Activated CD8-positive, alpha-beta T cell treated with anti-CD3 and anti-CD28 coated beads, Interleukin-2, amount 10 ng/mL, durations not matched to agents 7 days and 5 days (primary cell): ENCODE measurements around the gene STX8. TPM values are rescaled to one million over a fixed set of nuclear protein-coding genes. Genes with fewer than 3 reads are reported as not detected.

Experiments used
- ATAC-seq: fragments of 150-1000 bp; cut with Tn5 transposase; one replicate; pipeline ENCODE4 v1.10.0; 2021; ENCODE audit warnings: moderate library complexity
- CTCF ChIA-PET: fragments of 350-600 bp; sonication (Branson Sonifier 250); formaldehyde crosslinking; loops from one replicate; lab custom pipeline; 2021; ENCODE audit warnings: antibody characterized with exemption; lab: Charles Lee
- POLR2A ChIA-PET: fragments of 350-600 bp; sonication (Branson Sonifier 250); formaldehyde crosslinking; loops from one replicate; lab custom pipeline; 2021; ENCODE audit warnings: antibody characterized with exemption; lab: Charles Lee
- DNase-seq: peaks from one replicate; pipeline ENCODE4 v3.0.0-alpha.2; 2020
- H3K27ac Mint-ChIP-seq: one replicate; pipeline ENCODE4 v1.8.0; 2021; ENCODE audit warnings: mild to moderate bottlenecking, mixed read lengths
- H3K27me3 Mint-ChIP-seq: one replicate; pipeline ENCODE4 v1.8.0; 2021; ENCODE audit warnings: low read depth, mixed read lengths
- H3K36me3 Mint-ChIP-seq: one replicate; pipeline ENCODE4 v1.8.0; 2021; ENCODE audit warnings: low read depth, mixed read lengths
- H3K4me1 Mint-ChIP-seq: one replicate; pipeline ENCODE4 v1.8.0; 2021; ENCODE audit warnings: low read depth, mixed read lengths
- H3K4me3 Mint-ChIP-seq: one replicate; pipeline ENCODE4 v1.8.0; 2021; ENCODE audit warnings: mild to moderate bottlenecking, mixed read lengths
- H3K9me3 Mint-ChIP-seq: one replicate; pipeline ENCODE4 v1.8.0; 2022; ENCODE audit warnings: mixed read lengths; ENCODE audit not compliant: insufficient read depth
- total RNA-seq, 2 experiments: library from RNA; stranded (reverse); gene quantifications; one replicate each; pipeline ENCODE4 v1.2.3, GENCODE V29; 2021

STX8 gene
- total RNA-seq, 2 experiments from 2014 or later: 71.0 to 78.5 TPM

- no peak for ATAC-seq
- H3K9me3 Mint-ChIP-seq: no peaks in the 10 kb centered on the region
- H3K36me3 Mint-ChIP-seq: no peaks in the 10 kb centered on the region
- POLR2A ChIA-PET: no interaction called here
- H3K27me3 Mint-ChIP-seq: no peaks in the 10 kb centered on the region
- no peaks in the 10 kb centered on the region for H3K4me1 Mint-ChIP-seq
- H3K4me3 Mint-ChIP-seq: no peak overlapping the region
- CTCF ChIA-PET: no interaction called here
- DNase-seq: no peak
- no peak overlapping the region for H3K27ac Mint-ChIP-seq
These were observed 352.1 kb downstream of the STX8 start for GRCh38 chr17:9223531-9223930.

GRCh38 chr17:9221922-9222180 lies 353.8 kb downstream of the STX8 start:
- H3K4me3 Mint-ChIP-seq: no peak overlapping the region
- H3K27me3 Mint-ChIP-seq: no peaks in the 10 kb centered on the region
- peaks cover 8% of the 10 kb centered on the region for H3K9me3 Mint-ChIP-seq
- ChIA-PET CTCF (no interaction called here), POLR2A (no interaction called here)
- ATAC-seq: no peak
- no peak for DNase-seq
- no peaks in the 10 kb centered on the region for H3K36me3 Mint-ChIP-seq
- H3K27ac Mint-ChIP-seq: no peak overlapping the region
- H3K4me1 Mint-ChIP-seq: no peaks in the 10 kb centered on the region

GRCh38 chr17:9221147-9221921 lies 354.3 kb downstream of the STX8 start:
- Mint-ChIP-seq H3K4me3 (no peak overlapping the region), H3K27ac (no peak overlapping the region), H3K9me3 (peaks cover 8% of the 10 kb centered on the region), H3K4me1 (no peaks in the 10 kb centered on the region), H3K36me3 (no peaks in the 10 kb centered on the region), H3K27me3 (no peaks in the 10 kb centered on the region)
- ChIA-PET CTCF (no interaction called here), POLR2A (no interaction called here)
- DNase-seq: no peak
- no peak for ATAC-seq

DNA sequence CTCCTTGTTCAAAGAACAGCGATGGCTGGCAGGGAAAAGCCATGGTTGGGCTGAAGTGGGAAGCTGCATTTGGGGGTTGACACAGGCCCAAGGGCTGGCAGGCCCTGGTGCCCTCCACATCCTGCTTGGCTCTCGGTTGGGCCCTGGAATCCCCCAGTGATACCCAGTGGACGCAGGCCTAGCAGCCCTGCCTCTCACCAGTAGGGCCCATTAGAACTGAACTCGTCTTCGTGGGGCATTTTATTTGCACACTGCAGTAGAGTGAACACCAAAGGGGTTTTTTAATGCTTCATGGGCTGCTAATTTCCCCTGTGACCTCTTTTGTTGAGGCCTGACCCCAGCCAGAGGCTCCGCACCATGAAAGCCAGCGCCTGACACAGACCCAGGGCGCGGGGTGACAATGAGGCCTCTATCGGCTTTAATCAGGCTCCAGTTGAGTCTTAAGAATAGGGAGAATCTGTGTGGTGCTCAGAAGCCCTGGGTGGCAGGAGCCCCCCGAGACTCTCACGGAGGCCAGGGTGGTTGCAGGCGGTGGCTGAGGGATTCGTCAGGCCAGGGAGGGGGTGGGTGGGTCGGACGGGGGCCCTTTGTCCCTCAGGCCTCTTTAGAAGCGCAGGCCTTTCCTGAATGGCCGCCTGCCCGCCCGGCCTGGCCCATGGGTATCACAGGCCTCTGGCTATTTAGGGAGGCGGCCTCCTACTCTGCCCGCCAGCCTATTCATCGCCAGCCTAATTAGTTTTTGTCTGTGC lies 355.0 kb downstream of the STX8 start:
- CTCF ChIA-PET: no interaction called here
- Mint-ChIP-seq H3K4me3 (no peak overlapping the region), H3K9me3 (peaks cover 12% of the 10 kb centered on the region), H3K27ac (no peak overlapping the region), H3K4me1 (no peaks in the 10 kb centered on the region), H3K27me3 (no peaks in the 10 kb centered on the region), H3K36me3 (peaks cover 5% of the 10 kb centered on the region)
- POLR2A ChIA-PET: no interaction called here
- no peak for ATAC-seq
- no peak for DNase-seq

DNA sequence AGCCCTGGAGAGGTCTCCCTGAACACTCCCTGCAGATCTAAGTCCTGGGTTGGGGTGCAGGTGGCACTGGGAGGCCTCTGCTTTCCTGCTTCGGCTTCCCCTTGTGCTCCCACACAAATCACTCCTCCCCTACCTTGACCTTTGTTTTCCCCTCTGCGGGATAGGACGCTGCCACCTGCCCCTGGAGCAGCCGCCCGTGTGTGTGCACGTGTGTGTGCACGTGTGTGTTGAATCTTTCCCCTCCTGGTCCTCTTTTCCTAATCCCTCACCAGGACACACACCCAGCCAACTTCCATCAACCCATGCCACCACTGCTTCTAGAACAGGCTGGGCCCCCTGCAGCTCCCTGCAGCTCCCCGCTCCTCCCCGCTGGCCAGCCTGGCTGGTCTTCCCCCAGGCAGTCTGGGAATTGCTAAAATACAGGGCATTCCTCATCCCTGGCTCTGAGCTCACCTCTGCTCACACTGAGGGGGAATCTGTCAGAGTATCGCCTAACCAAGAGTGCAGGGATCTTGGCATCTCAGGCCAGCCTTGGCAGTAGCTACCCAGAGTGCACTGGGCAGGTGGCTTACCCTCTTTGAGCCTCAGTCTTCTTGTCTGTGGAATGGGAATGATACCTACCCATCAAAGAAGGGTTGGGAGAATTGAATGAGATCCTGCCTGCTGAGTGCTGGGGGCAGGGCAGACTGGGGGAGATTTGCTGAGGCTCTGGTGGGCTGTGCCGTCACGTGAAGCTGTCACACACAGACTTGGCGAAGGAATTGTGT lies 355.8 kb downstream of the STX8 start:
- CTCF ChIA-PET: no interaction called here
- Mint-ChIP-seq H3K9me3 (peaks cover 17% of the 10 kb centered on the region), H3K27me3 (no peaks in the 10 kb centered on the region), H3K36me3 (peaks cover 5% of the 10 kb centered on the region), H3K4me1 (no peaks in the 10 kb centered on the region), H3K27ac (no peak overlapping the region), H3K4me3 (no peak overlapping the region)
- POLR2A ChIA-PET: no interaction called here
- ATAC-seq (no peak), DNase-seq (no peak)

GRCh38 chr17:9218911-9219310 lies 356.7 kb downstream of the STX8 start:
- ChIA-PET POLR2A (no interaction called here), CTCF (no interaction called here)
- Mint-ChIP-seq H3K9me3 (peaks cover 17% of the 10 kb centered on the region), H3K27me3 (no peaks in the 10 kb centered on the region), H3K36me3 (peaks cover 5% of the 10 kb centered on the region), H3K27ac (no peak overlapping the region), H3K4me1 (no peaks in the 10 kb centered on the region), H3K4me3 (no peak overlapping the region)
- ATAC-seq (no peak), DNase-seq (no peak)

DNA sequence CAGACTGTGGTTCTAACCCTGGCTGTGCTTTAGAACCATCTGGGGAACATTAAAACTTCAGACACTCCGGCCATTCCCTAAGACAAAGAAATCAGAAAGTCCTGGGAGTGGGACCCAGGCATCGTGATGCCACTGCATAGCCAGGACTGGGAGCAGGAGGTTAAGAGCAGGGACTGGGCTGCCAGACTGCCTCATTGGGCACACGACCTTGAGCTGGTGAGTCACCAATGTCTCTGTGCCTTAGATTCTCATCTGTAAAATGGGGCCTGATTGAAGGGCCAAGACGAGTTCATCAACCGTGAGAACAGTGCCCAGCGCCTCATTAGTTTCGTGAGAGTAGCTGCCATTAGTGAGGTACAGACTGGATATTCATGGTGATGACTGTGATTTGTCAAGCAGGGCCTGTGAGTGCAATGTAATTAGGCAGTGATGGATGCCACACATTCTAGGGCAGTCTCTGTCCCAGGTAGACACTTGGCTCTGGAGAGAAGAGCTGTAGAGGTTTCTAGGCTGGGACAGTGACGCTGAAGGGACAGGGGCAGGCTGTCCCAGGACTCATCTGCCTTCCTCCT lies 357.5 kb downstream of the STX8 start:
- CTCF ChIA-PET: no interaction called here
- H3K36me3 Mint-ChIP-seq: peaks cover 5% of the 10 kb centered on the region
- POLR2A ChIA-PET: no interaction called here
- DNase-seq (no peak), ATAC-seq (no peak)
- H3K4me1 Mint-ChIP-seq: no peaks in the 10 kb centered on the region
- no peak overlapping the region for H3K4me3 Mint-ChIP-seq
- H3K9me3 Mint-ChIP-seq: peaks cover 17% of the 10 kb centered on the region
- H3K27ac Mint-ChIP-seq: no peak overlapping the region
- peaks cover 3% of the 10 kb centered on the region for H3K27me3 Mint-ChIP-seq

- ChIA-PET CTCF (no interaction called here), POLR2A (no interaction called here)
- Mint-ChIP-seq H3K27ac (no peak overlapping the region), H3K4me3 (no peak overlapping the region), H3K4me1 (no peaks in the 10 kb centered on the region), H3K9me3 (peaks cover 17% of the 10 kb centered on the region), H3K27me3 (peaks cover 3% of the 10 kb centered on the region), H3K36me3 (peaks cover 5% of the 10 kb centered on the region)
- no peak for DNase-seq
- no peak for ATAC-seq
These were observed 358.2 kb downstream of the STX8 start for GRCh38 chr17:9217151-9218056.

DNA sequence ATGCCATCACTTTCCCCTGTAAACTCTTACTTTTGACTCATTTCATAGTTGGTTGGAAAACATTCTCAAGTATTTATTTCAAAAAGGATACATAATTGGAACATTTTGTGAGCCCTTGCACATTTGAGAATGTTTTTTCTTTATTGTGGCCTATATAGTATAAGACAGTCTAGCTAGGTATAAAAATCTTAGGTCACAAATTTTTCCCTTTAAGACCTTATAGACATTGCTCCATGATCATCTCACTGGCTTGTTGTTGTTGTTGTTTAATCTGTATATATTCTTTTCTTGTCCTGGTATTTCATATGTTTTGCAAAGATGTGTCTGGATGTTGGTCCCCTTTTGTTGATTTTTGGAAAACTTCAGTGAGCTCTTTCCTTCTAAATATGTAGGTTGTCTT lies 360.2 kb downstream of the STX8 start:
- ATAC-seq: no peak
- no peak for DNase-seq
- ChIA-PET POLR2A (interaction anchor here (1.0 kb wide), 1 partner anchor 251 kb away, joined by 4 read pairs; no protein-coding TSS in a partner anchor), CTCF (interaction anchor here (0.6 to 1.7 kb wide), 2 partner anchors 74 to 100 kb away, joined by 3 to 6 read pairs; no protein-coding TSS in a partner anchor)
- Mint-ChIP-seq H3K27ac (no peak overlapping the region), H3K27me3 (peaks cover 3% of the 10 kb centered on the region), H3K4me1 (no peaks in the 10 kb centered on the region), H3K9me3 (peaks cover 17% of the 10 kb centered on the region), H3K4me3 (no peak overlapping the region), H3K36me3 (peaks cover 5% of the 10 kb centered on the region)

DNA sequence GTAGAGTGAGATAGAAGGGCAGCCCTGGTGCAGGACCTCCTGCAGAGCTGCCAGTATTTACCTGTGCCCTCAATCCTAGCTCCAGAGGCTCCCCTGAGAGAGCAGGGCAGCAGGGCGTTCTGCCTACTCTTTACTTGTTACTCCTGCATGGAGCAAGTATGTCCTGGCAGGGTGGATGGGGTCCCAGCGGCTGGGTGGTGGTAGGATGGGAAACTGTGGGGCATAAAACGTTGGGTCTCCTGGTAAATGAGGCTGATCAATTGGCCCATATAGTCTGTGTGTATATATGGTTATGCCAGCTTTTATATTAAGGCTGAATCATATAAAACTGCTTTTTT lies 362.3 kb downstream of the STX8 start:
- ChIA-PET CTCF (no interaction called here), POLR2A (no interaction called here)

More for the DNA sequence above, 362.3 kb downstream of the STX8 start:
- H3K27ac Mint-ChIP-seq: no peak overlapping the region
- no peak overlapping the region for H3K4me3 Mint-ChIP-seq
- ATAC-seq (no peak), DNase-seq (no peak)
- H3K36me3 Mint-ChIP-seq: peaks cover 5% of the 10 kb centered on the region
- peaks cover 3% of the 10 kb centered on the region for H3K27me3 Mint-ChIP-seq
- H3K4me1 Mint-ChIP-seq: no peaks in the 10 kb centered on the region
- H3K9me3 Mint-ChIP-seq: peaks cover 17% of the 10 kb centered on the region
